Adipocyte (in vitro differentiated cells): ENCODE measurements around the gene TUFT1.

Experiments
- DNase-seq: peaks from one replicate; pipeline ENCODE4 v3.0.0-alpha.2; 2015; ENCODE audit warnings: low read depth
- H3K27me3 ChIP-seq: replicated peaks from 2 replicates; pipeline ENCODE4 v1.7.0; 2013; ENCODE audit warnings: mild to moderate bottlenecking, low read length, moderate library complexity; ENCODE audit not compliant: control insufficient read depth, insufficient read depth
- H3K36me3 ChIP-seq: 2 replicates; pipeline ENCODE4 v1.7.0; 2013; ENCODE audit warnings: low read length, mild to moderate bottlenecking, moderate library complexity; ENCODE audit not compliant: control insufficient read depth, insufficient read depth, severe bottlenecking
- H3K4me1 ChIP-seq: 2 replicates; pipeline ENCODE4 v1.7.0; 2013; ENCODE audit warnings: mild to moderate bottlenecking, low read length, moderate library complexity; ENCODE audit not compliant: control insufficient read depth, insufficient read depth
- H3K4me3 ChIP-seq: 2 replicates; pipeline ENCODE4 v1.7.0; 2013; ENCODE audit warnings: mild to moderate bottlenecking, low read length, moderate library complexity
- H3K9ac ChIP-seq: 2 replicates; pipeline ENCODE4 v1.7.0; 2013; ENCODE audit warnings: mild to moderate bottlenecking, low read length, moderate library complexity
- H3K9me3 ChIP-seq: 2 replicates; pipeline ENCODE4 v1.7.0; 2013; ENCODE audit warnings: mild to moderate bottlenecking, low read length, moderate library complexity; ENCODE audit not compliant: control insufficient read depth

TUFT1 gene

GRCh38 chr1:151502859-151503780 lies 37.0 kb upstream of the TUFT1 start:
- no peak for DNase-seq

GRCh38 chr1:151504252-151504651 lies 35.9 kb upstream of the TUFT1 start:
- no peak for DNase-seq
- H3K9ac ChIP-seq, result no peak overlapping the region
- H3K4me1 ChIP-seq, result peaks cover 6% of the 10 kb centered on the region
- H3K27me3 ChIP-seq, result peaks cover 46% of the 10 kb centered on the region
- no peaks in the 10 kb centered on the region for H3K36me3 ChIP-seq
- H3K9me3 ChIP-seq, result no peaks in the 10 kb centered on the region
- H3K4me3 ChIP-seq, result no peak overlapping the region

More at GRCh38 chr1:151502859-151503780, 37.0 kb upstream of the TUFT1 start:
- Histone ChIP-seq H3K36me3 (no peaks in the 10 kb centered on the region), H3K4me1 (peaks cover 6% of the 10 kb centered on the region), H3K27me3 (peaks cover 43% of the 10 kb centered on the region), H3K9me3 (no peaks in the 10 kb centered on the region), H3K4me3 (no peak overlapping the region), H3K9ac (no peak overlapping the region)

GRCh38 chr1:151504759-151505158 lies 35.4 kb upstream of the TUFT1 start:
- no peak for DNase-seq
- Histone ChIP-seq H3K9ac (no peak overlapping the region), H3K27me3 (peaks cover 46% of the 10 kb centered on the region), H3K4me1 (peaks cover 6% of the 10 kb centered on the region), H3K36me3 (no peaks in the 10 kb centered on the region), H3K9me3 (no peaks in the 10 kb centered on the region), H3K4me3 (no peak overlapping the region)

- Histone ChIP-seq H3K4me3 (no peak overlapping the region), H3K9me3 (no peaks in the 10 kb centered on the region), H3K9ac (no peak overlapping the region), H3K4me1 (peaks cover 13% of the 10 kb centered on the region), H3K36me3 (no peaks in the 10 kb centered on the region), H3K27me3 (peaks cover 61% of the 10 kb centered on the region)
- no peak for DNase-seq
These were observed 31.3 kb upstream of the TUFT1 start for GRCh38 chr1:151508833-151509232.

- Histone ChIP-seq H3K4me3 (no peak overlapping the region), H3K9me3 (no peaks in the 10 kb centered on the region)
- DNase-seq, result no peak
These were observed 30.6 kb upstream of the TUFT1 start for GRCh38 chr1:151509350-151510019.

GRCh38 chr1:151510020-151510405 lies 30.1 kb upstream of the TUFT1 start:
- H3K9me3 ChIP-seq, result no peaks in the 10 kb centered on the region
- DNase-seq, result no peak
- peaks cover 63% of the 10 kb centered on the region for H3K27me3 ChIP-seq
- H3K36me3 ChIP-seq, result no peaks in the 10 kb centered on the region
- H3K9ac ChIP-seq, result no peak overlapping the region
- H3K4me3 ChIP-seq, result no peak overlapping the region
- H3K4me1 ChIP-seq, result peaks cover 7% of the 10 kb centered on the region

More at GRCh38 chr1:151509350-151510019, 30.6 kb upstream of the TUFT1 start:
- peaks cover 63% of the 10 kb centered on the region for H3K27me3 ChIP-seq
- no peak overlapping the region for H3K9ac ChIP-seq
- H3K4me1 ChIP-seq, result peaks cover 9% of the 10 kb centered on the region
- no peaks in the 10 kb centered on the region for H3K36me3 ChIP-seq

- peaks cover 63% of the 10 kb centered on the region for H3K27me3 ChIP-seq
- no peaks in the 10 kb centered on the region for H3K9me3 ChIP-seq
- peaks cover 7% of the 10 kb centered on the region for H3K4me1 ChIP-seq
- no peaks in the 10 kb centered on the region for H3K36me3 ChIP-seq
- no peak for DNase-seq
- no peak overlapping the region for H3K9ac ChIP-seq
- H3K4me3 ChIP-seq, result peak overlapping the region; percentile 74
These were observed 29.5 kb upstream of the TUFT1 start for GRCh38 chr1:151510614-151510956.

- Histone ChIP-seq H3K9me3 (no peaks in the 10 kb centered on the region), H3K4me3 (peak within 1 kb of the TSS; percentile 74), H3K27me3 (peaks cover 64% of the 10 kb centered on the region), H3K4me1 (peaks cover 7% of the 10 kb centered on the region), H3K36me3 (no peaks in the 10 kb centered on the region), H3K9ac (no peak within 1 kb of the TSS)
- peak; percentile 83 for DNase-seq
These were observed 29.0 kb upstream of the TUFT1 start, which contains the start of gene CGN for GRCh38 chr1:151510957-151511635. Gene CGN, plus strand, starts transcription at chr1:151511387. Its CDS starts 7,133 bp downstream, at chr1:151518520.

- H3K4me1 ChIP-seq, result peaks cover 7% of the 10 kb centered on the region
- no peak overlapping the region for H3K9ac ChIP-seq
- no peaks in the 10 kb centered on the region for H3K36me3 ChIP-seq
- H3K4me3 ChIP-seq, result peak overlapping the region; percentile 68
- DNase-seq, result peak; percentile 64
- H3K9me3 ChIP-seq, result no peaks in the 10 kb centered on the region
- peaks cover 62% of the 10 kb centered on the region for H3K27me3 ChIP-seq
These were observed 28.4 kb upstream of the TUFT1 start for GRCh38 chr1:151511636-151512215.

GRCh38 chr1:151512326-151512725 lies 27.8 kb upstream of the TUFT1 start:
- H3K4me1 ChIP-seq, result peaks cover 7% of the 10 kb centered on the region
- H3K36me3 ChIP-seq, result no peaks in the 10 kb centered on the region
- no peaks in the 10 kb centered on the region for H3K9me3 ChIP-seq
- DNase-seq, result no peak
- no peak overlapping the region for H3K4me3 ChIP-seq
- H3K9ac ChIP-seq, result no peak overlapping the region
- peaks cover 60% of the 10 kb centered on the region for H3K27me3 ChIP-seq
